Measurements from ENCODE around the gene ACACB. TPM values are rescaled to one million over a fixed set of nuclear protein-coding genes. Genes with fewer than 3 reads are reported as not detected.

ACACB gene
- total RNA-seq, 4 donors from 2014 or later = 69.5 to 132 (median 93.6) TPM

DNA sequence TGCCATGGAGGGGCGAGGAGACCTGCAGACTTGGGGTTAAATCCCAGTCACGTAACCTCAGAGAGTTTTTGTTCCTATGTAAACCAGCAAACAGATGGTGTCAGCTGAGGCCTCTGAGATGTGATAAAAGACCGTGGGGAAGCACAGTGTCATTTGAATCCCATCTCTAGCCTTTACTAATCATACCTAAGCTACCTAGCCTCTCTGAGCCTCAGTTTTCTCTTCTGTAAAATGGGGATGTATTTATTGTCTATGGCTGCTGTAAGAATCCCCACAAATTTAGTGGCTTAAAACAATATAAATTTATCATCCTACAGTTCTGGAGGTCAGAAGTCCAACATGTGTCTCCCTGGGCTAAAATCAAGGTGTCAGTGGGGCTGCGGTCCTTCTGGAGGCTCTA, 158.8 kb downstream of the ACACB start:
- intact Hi-C loops (cut with DNase I; ENCODE audit: low total_unique reads) = no loop called here
- no peak for DNase-seq
- in situ Hi-C loops (cut with MboI; ENCODE audit: low pct_ligation_motif_present in 1 of 4, low pct_unique_long_range_greater_than_20kb in 1 of 4, low sequenced_read_pairs in 3 of 4) = no loop called here
- Histone ChIP-seq H3K4me1 (peaks cover 11 to 18% (median 17%) of the 10 kb centered on the region in 4 donors), H3K27ac (no peak overlapping the region), H3K36me3 (no peaks in the 10 kb centered on the region), H3K4me3 (no peak overlapping the region), H3K27me3 (no peaks in the 10 kb centered on the region), H3K9me3 (no peaks in the 10 kb centered on the region)
- TF ChIP-seq EP300 (IDR thresholded peaks at IDR 0.05; ENCODE audit: low read depth) (no peak), POLR2AphosphoS5 (IDR thresholded peaks at IDR 0.05) (no peak), POLR2A (IDR thresholded peaks at IDR 0.05) (no peak)
- TF ChIP-seq, protein P1, sequence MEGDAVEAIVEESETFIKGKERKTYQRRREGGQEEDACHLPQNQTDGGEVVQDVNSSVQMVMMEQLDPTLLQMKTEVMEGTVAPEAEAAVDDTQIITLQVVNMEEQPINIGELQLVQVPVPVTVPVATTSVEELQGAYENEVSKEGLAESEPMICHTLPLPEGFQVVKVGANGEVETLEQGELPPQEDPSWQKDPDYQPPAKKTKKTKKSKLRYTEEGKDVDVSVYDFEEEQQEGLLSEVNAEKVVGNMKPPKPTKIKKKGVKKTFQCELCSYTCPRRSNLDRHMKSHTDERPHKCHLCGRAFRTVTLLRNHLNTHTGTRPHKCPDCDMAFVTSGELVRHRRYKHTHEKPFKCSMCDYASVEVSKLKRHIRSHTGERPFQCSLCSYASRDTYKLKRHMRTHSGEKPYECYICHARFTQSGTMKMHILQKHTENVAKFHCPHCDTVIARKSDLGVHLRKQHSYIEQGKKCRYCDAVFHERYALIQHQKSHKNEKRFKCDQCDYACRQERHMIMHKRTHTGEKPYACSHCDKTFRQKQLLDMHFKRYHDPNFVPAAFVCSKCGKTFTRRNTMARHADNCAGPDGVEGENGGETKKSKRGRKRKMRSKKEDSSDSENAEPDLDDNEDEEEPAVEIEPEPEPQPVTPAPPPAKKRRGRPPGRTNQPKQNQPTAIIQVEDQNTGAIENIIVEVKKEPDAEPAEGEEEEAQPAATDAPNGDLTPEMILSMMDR (IDR thresholded peaks at IDR 0.05) = no peak
- WGBS, 2 donors (ENCODE audit: low coverage in 1 of 2) = 50 to 77% methylated on average over 2 to 4 of the region's 4 CpGs

DNA sequence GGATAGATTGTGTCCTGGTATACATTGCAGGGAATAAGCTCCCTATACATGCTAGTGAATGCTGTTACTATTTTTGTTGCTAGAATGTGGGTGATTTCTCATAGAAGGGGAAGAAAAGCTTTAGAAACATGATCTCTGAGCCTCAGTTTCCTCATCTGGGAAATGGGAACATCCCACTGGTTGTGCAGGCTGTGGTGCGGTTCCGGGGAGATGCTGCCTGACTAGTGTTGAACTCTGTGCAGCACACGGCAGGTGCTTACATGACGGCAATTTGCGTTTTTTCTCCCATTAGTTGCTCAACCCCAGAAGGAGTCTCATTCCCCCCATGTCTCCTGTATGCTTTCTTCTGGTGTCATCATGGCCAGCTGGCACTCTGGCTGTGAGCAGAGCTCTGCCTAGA, 159.8 kb downstream of the ACACB start:
- WGBS, 2 donors (ENCODE audit: low coverage in 1 of 2) = 91 to 98% methylated on average over 5 of the region's 5 CpGs
- no peak for DNase-seq
- Histone ChIP-seq H3K4me3 (no peak overlapping the region), H3K36me3 (no peaks in the 10 kb centered on the region), H3K27me3 (no peaks in the 10 kb centered on the region), H3K9me3 (no peaks in the 10 kb centered on the region), H3K27ac (no peak overlapping the region), H3K4me1 (peaks cover 11 to 18% (median 17%) of the 10 kb centered on the region in 4 donors)
- in situ Hi-C loops (cut with MboI; ENCODE audit: low pct_ligation_motif_present in 1 of 4, low pct_unique_long_range_greater_than_20kb in 1 of 4, low sequenced_read_pairs in 3 of 4) = no loop called here
- TF ChIP-seq, protein P1 (IDR thresholded peaks at IDR 0.05) = no peak
- TF ChIP-seq POLR2AphosphoS5 (IDR thresholded peaks at IDR 0.05) (no peak), POLR2A (IDR thresholded peaks at IDR 0.05) (no peak), EP300 (IDR thresholded peaks at IDR 0.05; ENCODE audit: low read depth) (no peak)
- intact Hi-C loops (cut with DNase I; ENCODE audit: low total_unique reads) = no loop called here

DNA sequence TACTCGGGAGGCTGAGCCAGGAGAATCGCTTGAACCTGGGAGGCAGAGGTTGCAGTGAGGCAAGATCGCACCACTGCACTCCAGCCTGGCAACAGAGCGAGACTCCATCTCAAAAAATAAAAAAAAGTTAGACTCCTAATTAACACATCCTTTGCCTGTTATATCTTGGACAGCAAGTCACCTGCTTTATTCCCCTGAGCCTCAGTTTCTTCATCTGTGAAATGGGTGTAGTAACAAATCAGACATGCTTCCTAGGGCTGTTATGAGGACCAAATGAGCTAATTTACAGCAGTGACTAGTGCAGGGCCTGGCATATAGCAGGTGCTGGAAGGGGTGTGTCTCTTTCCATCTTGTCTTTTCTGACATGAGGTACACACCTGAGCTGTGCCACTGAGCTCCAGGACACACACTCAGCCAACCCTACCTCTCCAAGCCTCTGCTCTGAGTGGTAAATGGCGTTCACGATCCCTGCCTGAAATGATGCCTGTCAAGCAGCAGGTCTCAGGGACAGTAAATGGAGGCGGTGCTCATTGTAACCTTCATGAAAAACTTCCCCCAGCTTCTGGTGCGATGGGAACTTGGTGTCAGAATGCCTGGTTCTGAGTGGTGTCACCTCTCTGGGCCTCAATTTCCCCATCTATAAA, 161.0 kb downstream of the ACACB start:
- WGBS, 2 donors (ENCODE audit: low coverage in 1 of 2) = 85 to 100% methylated on average over 3 to 8 of the region's 8 CpGs
- TF ChIP-seq, protein P1 (IDR thresholded peaks at IDR 0.05) = no peak
- TF ChIP-seq POLR2AphosphoS5 (IDR thresholded peaks at IDR 0.05) (no peak), POLR2A (IDR thresholded peaks at IDR 0.05) (no peak), EP300 (IDR thresholded peaks at IDR 0.05; ENCODE audit: low read depth) (no peak)

DNA sequence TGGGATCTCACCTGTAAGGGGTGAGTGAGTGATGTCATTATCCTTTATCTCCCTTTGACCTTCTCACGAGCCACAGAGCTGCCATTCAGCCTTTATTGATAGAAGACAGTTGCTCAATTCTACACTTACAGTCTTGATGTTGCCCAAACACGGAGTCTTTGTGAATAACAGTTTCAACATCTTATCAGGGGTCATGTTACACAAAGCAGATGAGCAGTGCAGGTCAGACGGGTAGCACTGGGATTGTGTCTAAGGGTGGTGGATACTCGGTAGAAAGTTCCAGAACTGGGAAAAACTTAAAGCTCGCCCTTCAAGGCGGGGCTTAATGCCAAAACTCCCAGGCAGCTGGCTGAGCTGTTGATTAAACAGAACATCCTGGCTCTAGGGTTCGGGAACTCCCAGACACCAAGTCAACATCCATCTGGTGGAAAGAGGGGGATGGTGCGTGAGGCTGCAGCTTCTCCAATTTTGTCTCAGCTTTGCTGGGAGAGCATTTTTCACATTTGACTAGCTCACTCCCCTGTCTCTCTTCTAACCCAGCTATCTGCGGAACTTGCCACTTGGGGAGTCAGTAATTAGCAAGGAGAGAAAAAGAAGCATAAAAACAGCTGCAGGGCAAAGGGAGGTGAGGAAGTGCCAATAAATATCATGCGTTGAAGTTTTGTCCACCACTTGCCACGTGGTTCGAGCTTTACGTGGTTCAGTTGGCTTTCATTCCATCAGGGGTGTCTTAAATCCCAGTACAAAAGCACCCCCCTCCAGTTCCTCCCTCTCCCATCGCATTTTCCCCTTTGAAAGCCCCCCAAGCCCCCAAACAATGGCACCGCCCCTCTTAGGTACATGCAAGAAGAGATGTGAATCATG, 161.7 kb downstream of the ACACB start:
- DNase-seq = no peak
- WGBS, 2 donors (ENCODE audit: low coverage in 1 of 2) = 40 to 80% methylated on average over 1 to 15 of the region's 15 CpGs
- peak overlapping the region in 3 of 4 donors; percentile 19 to 65 (median 42) for H3K27ac ChIP-seq
- H3K4me3 ChIP-seq = no peak overlapping the region
- H3K4me1 ChIP-seq = peaks cover 11 to 18% (median 17%) of the 10 kb centered on the region in 4 donors
- H3K9me3 ChIP-seq = no peaks in the 10 kb centered on the region
- in situ Hi-C loops (cut with MboI; ENCODE audit: low pct_ligation_motif_present in 1 of 4, low pct_unique_long_range_greater_than_20kb in 1 of 4, low sequenced_read_pairs in 3 of 4) = no loop called here
- TF ChIP-seq, protein P1 (IDR thresholded peaks at IDR 0.05) = no peak
- TF ChIP-seq POLR2AphosphoS5 (IDR thresholded peaks at IDR 0.05) = peak in 1 of 3 donors; percentile 32
- H3K36me3 ChIP-seq = no peaks in the 10 kb centered on the region
- H3K27me3 ChIP-seq = no peaks in the 10 kb centered on the region
- intact Hi-C loops (cut with DNase I; ENCODE audit: low total_unique reads) = no loop called here

More for the DNA sequence above, 161.0 kb downstream of the ACACB start:
- Histone ChIP-seq H3K27ac (peak overlapping the region in 1 of 4 donors; percentile 65), H3K36me3 (no peaks in the 10 kb centered on the region), H3K4me3 (no peak overlapping the region), H3K4me1 (peaks cover 11 to 18% (median 17%) of the 10 kb centered on the region in 4 donors), H3K9me3 (no peaks in the 10 kb centered on the region), H3K27me3 (no peaks in the 10 kb centered on the region)
- intact Hi-C loops (cut with DNase I; ENCODE audit: low total_unique reads) = no loop called here
- DNase-seq = no peak
- in situ Hi-C loops (cut with MboI; ENCODE audit: low pct_ligation_motif_present in 1 of 4, low pct_unique_long_range_greater_than_20kb in 1 of 4, low sequenced_read_pairs in 3 of 4) = no loop called here
